ENCODE results near the gene PEMT.
A peak's percentile ranks its signal among the peaks of the same experiment; 100 is the strongest.

PEMT gene

DNA sequence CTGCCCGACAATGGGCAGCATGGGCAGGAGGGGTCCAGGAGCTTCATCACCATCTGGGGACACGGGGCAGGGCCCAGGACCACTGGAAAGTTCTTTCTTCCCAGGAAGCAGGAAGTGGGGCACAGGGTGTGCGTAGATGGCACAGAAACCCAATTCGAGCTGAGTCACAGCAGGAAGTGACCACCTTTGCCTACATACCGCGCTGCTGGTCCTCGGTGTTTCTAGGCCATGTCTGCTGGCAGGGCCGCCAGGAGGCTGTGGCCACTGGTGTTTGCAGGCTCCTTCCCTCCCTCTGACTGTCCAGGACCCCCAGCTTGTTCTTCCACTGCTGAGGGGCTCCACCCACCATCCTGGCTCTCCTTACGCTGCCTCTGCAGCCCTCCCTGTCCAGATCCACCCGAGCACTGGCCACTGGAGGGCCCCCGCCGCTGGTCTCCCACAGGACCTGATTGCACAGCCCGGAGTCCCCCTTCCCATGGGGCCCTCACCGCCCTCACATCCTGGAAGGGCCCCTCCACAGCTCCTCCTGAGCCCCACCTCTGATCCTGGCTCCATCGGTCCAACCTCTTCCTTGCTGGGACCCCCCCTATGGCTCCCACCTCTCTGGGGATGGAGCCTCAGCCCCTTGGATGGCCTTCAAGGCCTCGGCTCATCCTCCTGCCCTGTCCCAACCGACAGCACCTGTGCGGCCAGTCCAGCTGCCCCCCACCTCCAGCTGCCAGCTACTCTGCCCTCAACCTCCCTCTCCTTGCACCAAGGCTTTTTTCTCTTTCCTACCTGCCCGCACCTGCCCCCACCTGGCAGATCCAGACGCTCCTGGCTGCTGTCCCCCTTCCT, 80.8 kb downstream of the PEMT start:
- TF ChIP-seq CTCF (IDR thresholded peaks at IDR 0.05; ENCODE audit: unreplicated experiment in 3 of 3), result no peak
- no peak overlapping the region for H3K27ac Mint-ChIP-seq
- H3K9me3 Mint-ChIP-seq, result no peaks in the 10 kb centered on the region
- H3K4me3 Mint-ChIP-seq, result no peak overlapping the region
- H3K4me1 Mint-ChIP-seq, result peaks cover 35% of the 10 kb centered on the region
- H3K27me3 Mint-ChIP-seq (ENCODE audit: low read depth), result peaks cover 5% of the 10 kb centered on the region
- H3K36me3 Mint-ChIP-seq (ENCODE audit: low read depth), result no peaks in the 10 kb centered on the region

- Mint-ChIP-seq H3K36me3 (ENCODE audit: low read depth) (no peaks in the 10 kb centered on the region), H3K4me1 (peaks cover 27% of the 10 kb centered on the region), H3K27ac (peak overlapping the region in 1 of 3 experiments; percentile 52), H3K27me3 (ENCODE audit: low read depth) (peaks cover 5% of the 10 kb centered on the region), H3K9me3 (no peaks in the 10 kb centered on the region), H3K4me3 (no peak overlapping the region)
- TF ChIP-seq CTCF (IDR thresholded peaks at IDR 0.05; ENCODE audit: unreplicated experiment in 3 of 3), result no peak
Observed at GRCh38 chr17:17509601-17510425, 81.7 kb downstream of the PEMT start.

GRCh38 chr17:17508646-17509591, 82.6 kb downstream of the PEMT start:
- no peak for TF ChIP-seq CTCF (IDR thresholded peaks at IDR 0.05; ENCODE audit: unreplicated experiment in 3 of 3)
- peaks cover under 1% of the 10 kb centered on the region for H3K27me3 Mint-ChIP-seq (ENCODE audit: low read depth)
- H3K36me3 Mint-ChIP-seq (ENCODE audit: low read depth), result no peaks in the 10 kb centered on the region
- H3K9me3 Mint-ChIP-seq, result no peaks in the 10 kb centered on the region
- H3K4me1 Mint-ChIP-seq, result peaks cover 24% of the 10 kb centered on the region
- H3K27ac Mint-ChIP-seq, result peak overlapping the region in 1 of 3 experiments; percentile 29
- no peak overlapping the region for H3K4me3 Mint-ChIP-seq

DNA sequence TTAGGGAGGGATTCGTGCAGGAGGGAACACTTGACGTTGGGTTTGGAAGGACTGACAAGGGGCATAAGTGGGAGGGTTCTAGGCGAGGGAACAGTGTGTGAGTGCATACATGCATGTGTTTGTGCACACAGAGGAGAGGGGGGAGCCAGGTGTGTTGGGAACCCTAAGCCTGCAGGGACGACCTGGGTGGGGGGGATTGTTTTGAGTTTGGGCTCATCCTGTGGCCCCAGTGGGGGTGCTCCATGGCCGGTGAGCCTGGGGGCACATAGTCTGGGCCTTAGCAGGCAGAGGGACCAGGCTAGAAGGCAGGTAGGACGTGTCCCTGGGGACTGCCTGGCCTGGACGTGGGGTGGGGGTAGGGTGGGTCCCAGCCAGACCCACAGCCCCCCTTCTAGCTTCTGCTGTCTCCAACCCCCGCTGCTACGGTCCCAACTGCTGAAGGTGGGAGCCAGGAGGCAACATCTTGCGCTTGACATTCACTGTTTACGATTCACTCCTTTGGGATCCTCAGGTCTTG, 83.4 kb downstream of the PEMT start:
- peaks cover 25% of the 10 kb centered on the region for H3K4me1 Mint-ChIP-seq
- H3K36me3 Mint-ChIP-seq (ENCODE audit: low read depth), result no peaks in the 10 kb centered on the region
- H3K27ac Mint-ChIP-seq, result peak overlapping the region in 1 of 3 experiments; percentile 29
- no peak overlapping the region for H3K4me3 Mint-ChIP-seq
- H3K9me3 Mint-ChIP-seq, result no peaks in the 10 kb centered on the region
- no peak for TF ChIP-seq CTCF (IDR thresholded peaks at IDR 0.05; ENCODE audit: unreplicated experiment in 3 of 3)
- H3K27me3 Mint-ChIP-seq (ENCODE audit: low read depth), result peaks cover 3% of the 10 kb centered on the region

DNA sequence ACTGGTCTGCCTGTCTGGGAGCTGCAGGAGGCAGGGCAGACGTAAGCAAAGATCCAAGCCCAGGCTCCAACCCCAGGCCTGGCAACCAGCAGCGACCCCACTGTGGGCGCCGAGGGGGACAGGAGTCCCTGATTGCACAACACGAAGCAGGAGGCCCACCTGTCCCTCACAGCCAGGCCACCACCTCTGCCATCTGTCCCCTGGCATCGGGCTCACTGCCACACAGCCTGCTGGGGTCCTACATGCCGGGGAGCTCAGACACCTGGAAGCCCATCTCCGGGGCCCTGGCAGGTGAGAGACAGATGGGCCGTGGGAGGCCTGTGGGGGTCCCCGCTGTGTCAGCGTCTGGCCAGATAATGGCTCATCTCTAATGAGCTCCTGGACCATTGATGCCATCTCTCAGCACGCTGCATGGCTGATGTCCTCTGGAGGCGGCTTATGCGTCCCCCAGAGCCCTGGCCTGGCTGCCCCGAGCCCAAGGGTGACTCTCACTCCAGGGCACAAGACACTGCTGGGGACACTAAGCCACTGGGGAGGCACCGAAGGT, 84.0 kb downstream of the PEMT start:
- H3K27me3 Mint-ChIP-seq (ENCODE audit: low read depth), result peaks cover 3% of the 10 kb centered on the region
- no peak overlapping the region for H3K4me3 Mint-ChIP-seq
- peak overlapping the region in 1 of 3 experiments; percentile 29 for H3K27ac Mint-ChIP-seq
- no peaks in the 10 kb centered on the region for H3K9me3 Mint-ChIP-seq
- no peak for TF ChIP-seq CTCF (IDR thresholded peaks at IDR 0.05; ENCODE audit: unreplicated experiment in 3 of 3)
- peaks cover 29% of the 10 kb centered on the region for H3K4me1 Mint-ChIP-seq
- H3K36me3 Mint-ChIP-seq (ENCODE audit: low read depth), result no peaks in the 10 kb centered on the region
